TTC549 (cell line): ENCODE data around the gene TMEM231.
"Not testable (repeated sequence)": the region's sequence is repeated elsewhere in the genome, so short reads cannot be mapped to it uniquely, and the experiment has no call there.

ENCODE experiments used
- FAIRE-seq: peaks from 2 replicates; lab custom pipeline; 2012; peaks lifted over from hg19 to GRCh38; lab: Jason Lieb, UNC

TMEM231 gene

GRCh38 chr16:75532142-75532765 is 23.8 kb downstream of the TMEM231 start:
- no peak for FAIRE-seq

DNA sequence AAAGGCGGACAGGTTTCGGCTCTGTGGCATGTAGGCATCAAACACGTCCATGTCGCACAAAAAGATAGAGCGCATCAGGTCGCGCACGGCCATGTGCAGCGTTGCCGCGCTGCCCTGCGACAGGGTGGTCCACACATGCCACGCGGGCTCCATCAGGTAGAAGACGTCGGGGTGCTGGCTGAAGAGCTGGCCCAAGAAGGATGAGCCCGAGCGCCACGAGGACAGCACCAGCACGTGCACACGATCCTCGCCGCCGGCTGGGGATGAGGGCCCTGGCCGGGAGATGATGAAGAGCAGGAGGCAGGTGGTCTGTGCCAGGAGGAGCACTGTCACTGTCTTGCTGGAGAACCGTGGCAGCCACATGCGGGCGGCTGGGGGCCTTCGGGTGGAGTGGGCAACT is 26.1 kb downstream of the TMEM231 start:
- no peak for FAIRE-seq

DNA sequence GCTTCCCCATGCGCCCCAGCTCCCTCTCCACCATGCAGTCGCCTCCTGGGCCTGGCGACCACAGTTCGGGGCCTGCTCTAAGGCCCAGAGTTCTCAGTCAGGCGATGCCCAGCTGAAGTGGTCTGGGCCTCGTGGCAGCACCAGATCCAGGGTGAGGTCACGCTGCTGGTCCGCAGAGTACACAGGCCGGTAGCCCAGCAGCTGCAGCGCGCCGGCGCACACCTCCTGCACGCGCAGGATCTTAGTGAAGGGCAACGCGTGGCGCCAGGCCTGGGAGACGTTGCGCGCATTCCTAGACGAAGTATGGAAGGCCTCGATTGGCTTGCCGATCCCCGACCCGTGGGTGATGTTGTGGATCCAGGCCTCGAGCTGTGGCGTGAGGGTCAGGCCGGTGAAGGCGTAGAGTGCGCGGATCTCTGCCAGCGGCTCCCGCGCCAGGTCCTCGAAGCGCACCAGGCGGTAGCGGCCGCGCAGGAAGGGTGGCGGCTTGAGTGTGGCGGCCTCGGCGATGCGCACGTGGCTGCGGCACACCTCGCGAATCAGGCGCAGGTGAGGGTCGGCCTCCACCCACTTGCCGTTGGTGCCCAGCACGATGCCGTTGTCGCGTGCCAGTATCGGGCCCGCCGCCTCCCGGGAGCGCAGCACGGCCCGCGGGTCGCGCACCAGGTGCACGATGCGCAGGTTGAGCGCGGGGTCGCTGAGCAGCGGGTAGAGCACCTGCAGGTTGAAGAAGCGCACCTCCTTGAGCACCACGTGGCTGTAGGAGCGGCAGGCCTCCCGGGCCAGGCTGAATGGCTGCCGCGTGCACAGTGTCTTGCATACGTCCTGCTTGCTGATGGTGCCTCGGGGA is 26.8 kb downstream of the TMEM231 start:
- FAIRE-seq = no peak

GRCh38 chr16:75527825-75528299 is 28.2 kb downstream of the TMEM231 start:
- FAIRE-seq = no peak

GRCh38 chr16:75526032-75526790 is 29.8 kb downstream of the TMEM231 start:
- FAIRE-seq = no peak

- FAIRE-seq = no peak
Measured at GRCh38 chr16:75519175-75519574, 36.9 kb downstream of the TMEM231 start.

DNA sequence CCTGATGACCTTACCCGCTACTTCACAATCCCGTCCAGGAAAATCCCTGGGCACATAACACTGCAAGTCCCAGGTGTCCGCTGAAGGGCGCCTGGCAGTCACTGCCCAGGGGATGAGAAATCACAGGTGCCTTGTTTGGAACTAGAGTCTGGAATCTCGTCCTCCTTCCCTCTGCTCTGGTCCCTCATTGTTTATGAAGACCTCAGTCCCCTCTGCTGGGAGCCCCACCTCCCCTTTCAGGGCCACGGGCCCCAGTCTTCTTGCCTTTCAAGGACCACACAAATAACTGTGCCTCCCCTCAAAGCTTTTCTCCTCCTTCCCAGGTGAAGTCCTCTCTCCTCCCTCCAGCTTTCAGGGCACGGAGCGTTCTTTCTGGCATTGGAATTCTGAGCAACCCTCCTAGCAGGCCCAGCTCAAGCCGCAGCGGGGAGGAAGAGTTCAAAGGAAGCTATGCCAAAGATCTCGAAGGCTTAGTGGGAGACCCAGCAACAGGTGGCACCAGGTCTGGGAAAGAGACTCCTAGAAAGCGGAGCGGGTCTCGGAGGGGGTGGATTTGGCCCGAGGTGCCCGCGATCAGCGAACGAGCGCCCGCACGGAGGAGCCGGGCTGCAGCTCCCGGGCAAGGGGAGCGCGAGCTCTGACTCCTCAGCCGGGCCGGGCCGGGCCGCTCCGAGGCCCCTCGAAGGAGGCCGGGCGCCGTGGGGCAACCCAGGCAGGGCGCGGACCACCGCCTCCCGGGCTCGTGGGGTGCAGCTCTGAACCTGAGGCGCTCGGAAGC is 39.7 kb downstream of the TMEM231 start:
- FAIRE-seq = not testable (repeated sequence)

- no peak for FAIRE-seq
Measured at GRCh38 chr16:75514296-75514695, 41.8 kb downstream of the TMEM231 start.

DNA sequence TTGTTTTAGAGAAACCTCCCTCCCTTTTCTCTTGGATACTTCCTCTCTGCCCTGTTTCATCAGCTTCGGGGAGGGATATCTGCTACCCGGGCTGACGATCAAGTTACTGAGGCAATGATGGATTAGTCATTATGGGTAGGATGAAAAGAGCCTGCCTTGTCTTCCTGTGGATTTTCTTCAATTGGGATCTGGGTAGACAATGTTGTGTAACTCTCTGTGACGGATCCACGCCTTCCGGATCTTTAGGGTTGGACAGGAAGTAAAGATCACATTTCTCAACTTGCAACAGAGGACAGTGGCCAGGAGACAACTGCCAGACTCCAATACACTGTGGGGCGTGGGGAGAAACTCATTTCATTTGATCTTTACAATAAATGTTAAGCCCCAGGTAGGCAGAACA is 49.5 kb downstream of the TMEM231 start:
- no peak for FAIRE-seq

DNA sequence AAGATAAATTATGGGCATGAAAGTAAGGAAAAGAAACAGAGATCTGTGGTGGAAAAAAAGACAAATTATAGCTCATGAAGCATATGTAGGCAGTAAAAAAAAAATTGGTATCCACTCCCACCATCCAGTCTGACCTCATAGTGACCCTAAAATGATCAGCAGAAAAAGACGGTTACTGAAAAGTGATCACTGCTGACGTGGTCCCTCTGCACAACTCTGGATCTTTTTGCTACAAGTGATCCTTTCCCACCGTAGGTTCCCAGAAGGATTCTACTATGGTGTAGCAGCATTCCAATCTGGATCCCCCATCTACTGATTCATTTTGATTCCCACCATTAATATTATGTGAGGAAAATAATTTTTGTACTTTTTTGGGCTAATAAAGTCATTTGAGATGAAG is 49.9 kb downstream of the TMEM231 start:
- no peak for FAIRE-seq

DNA sequence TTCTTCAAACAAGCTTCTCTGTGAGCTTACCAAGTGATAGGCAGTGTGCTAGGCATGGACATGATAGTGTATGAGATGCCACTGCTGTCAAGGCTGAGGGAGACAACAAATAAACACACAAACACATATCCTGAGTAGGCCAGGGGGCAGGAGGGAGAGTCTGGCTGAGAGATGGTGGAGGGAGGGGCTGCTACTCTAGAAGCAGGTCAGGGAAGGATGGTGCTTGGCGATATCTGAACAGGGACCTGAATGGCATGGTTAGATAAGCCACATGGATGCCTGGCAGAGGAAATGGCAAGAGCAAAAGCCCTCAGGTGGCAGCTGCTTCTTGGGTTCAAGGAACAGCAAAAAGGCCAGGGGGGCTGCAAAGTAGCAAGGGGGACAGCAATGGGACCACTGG is 52.3 kb downstream of the TMEM231 start:
- no peak for FAIRE-seq

GRCh38 chr16:75502916-75503605 is 53.0 kb downstream of the TMEM231 start:
- FAIRE-seq = no peak

- not testable (repeated sequence) for FAIRE-seq
Measured at GRCh38 chr16:75501820-75502219, 54.2 kb downstream of the TMEM231 start.

DNA sequence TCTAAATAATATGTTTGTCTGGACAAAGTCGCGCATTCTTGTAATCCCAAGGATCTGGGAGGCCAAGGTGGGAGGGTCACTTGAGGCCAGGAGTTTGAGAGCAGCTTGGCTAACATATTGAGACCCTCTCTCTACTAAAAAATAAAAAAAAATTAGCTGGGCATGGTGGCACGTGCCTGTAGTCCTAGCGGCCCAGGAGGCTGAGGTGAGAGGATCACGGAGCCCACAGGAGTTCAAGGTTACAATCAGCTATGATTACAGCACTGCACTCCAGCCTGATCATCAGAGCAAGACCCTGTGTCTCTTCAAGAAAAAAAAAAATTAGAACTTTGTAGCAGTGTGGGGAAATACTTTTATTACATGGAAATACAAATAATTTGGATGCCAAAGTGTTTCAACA is 54.7 kb downstream of the TMEM231 start:
- FAIRE-seq = no peak

DNA sequence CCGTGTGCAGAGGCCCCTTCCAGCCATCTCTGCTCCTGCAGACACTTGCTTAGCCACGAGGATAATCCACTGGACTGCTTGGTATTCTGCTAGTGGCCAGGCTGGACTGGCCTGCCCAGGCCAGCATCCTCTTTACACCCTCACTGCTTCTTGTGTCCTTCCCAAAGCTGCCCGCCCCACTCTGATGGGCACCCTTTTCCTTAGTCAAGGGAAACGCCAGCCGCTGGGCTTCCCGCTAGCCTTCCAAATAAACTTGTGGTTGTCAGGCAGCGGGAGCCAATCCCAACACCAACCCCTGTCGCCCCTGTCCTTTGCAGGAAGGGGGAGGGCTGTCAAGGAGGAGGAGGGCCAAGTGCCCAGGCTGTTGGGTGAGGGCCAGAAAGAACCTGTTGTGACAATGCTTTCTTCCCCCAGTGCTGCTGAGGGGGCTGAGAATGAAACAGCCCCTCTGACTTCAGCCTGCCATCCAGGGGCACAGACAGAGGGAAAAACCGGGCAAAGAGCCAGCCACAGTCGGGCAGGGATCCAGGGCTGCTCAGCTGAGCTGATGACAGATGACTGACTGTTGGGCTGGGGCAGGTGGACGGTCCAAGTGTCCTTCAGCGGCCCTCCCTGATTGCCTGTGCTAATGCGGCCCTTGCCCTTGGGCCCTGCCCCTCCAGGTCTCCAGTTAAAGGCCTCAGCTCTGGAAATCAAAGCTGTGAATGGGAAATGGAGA is 57.3 kb downstream of the TMEM231 start:
- not testable (repeated sequence) for FAIRE-seq

GRCh38 chr16:75497558-75497957 is 58.5 kb downstream of the TMEM231 start:
- no peak for FAIRE-seq

GRCh38 chr16:75495076-75495674 is 60.9 kb downstream of the TMEM231 start, which contains the start of gene CHST6:
Gene CHST6 (minus strand): TSS chr16:75495441. CDS start chr16:75479828, 15,613 bp downstream.
- FAIRE-seq = no peak

GRCh38 chr16:75494661-75495075 is 61.4 kb downstream of the TMEM231 start:
- no peak for FAIRE-seq

DNA sequence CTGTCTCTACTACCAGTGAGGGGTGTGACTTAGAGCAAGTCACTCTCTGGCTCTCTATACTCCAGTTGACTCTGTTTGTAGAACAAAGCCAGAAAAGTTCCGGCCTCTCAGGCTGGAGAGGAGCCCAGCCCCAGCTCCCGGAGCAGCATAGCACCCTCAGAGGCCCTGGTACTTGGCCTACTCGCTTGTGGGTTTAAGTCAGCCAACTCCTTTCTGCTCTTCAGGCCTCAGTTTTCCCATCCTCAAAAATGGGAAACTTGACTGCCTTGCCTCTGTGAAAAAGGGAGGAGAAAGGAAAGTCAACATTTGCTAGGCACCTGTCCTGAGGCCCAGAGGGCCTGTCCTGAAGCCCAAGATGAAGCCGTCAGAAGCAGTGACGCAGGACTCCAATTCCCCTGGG is 61.9 kb downstream of the TMEM231 start:
- FAIRE-seq = no peak

DNA sequence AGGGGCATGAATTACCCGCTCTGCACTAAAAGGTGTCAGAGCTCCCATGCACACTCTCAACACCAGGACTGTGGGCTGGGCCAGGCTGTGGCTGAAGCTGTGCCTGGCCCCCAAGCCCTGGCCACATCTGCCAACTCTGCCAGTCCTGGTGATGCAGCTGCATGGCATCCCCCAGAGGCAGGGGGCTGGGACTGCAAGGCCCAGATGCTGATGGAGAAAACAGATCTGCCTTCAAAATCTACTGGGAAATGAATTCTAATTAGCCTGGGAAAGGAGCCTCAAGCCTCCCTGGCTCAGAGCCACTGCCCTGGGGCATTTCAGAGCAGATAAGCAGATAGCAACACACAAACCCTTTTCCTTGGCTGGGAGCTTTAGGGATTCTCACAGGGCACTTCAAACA is 64.2 kb downstream of the TMEM231 start:
- no peak for FAIRE-seq
